ENCODE data around the gene FOXL2NB. TPM values are rescaled to one million over a fixed set of nuclear protein-coding genes. Genes with fewer than 3 reads are reported as not detected.
A peak's percentile ranks its signal among the peaks of the same experiment; 100 is the strongest.

The FOXL2NB gene
- total RNA-seq, 2 experiments from 2014 or later: not detected

DNA sequence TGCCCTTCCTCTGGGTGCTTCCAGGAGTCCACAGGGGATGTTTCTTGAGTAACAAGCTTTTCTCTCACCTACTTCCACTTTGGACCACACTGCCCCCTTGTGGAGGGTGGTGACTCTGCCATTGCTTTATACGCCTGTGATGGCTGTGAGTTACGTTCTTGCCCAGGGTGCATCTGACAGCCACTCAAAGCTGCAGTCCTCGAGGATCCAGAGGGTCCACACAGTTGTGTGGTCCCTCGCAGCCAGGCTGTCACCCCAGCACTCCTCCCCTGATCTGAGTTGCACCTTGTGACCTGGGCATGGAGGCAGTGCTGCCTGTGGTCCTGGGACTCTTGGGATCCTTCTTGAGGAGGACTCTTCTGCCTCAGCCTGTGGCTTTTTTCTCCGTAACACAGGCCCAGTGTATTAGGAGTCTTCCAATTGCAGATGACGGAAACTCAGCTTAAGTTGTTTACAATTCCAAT, 23.5 kb upstream of the FOXL2NB start:
- Mint-ChIP-seq H3K27me3 (peaks cover 4% of the 10 kb centered on the region), H3K4me1 (ENCODE audit: low read depth) (no peaks in the 10 kb centered on the region), H3K36me3 (ENCODE audit: low read depth) (no peaks in the 10 kb centered on the region), H3K27ac (no peak overlapping the region), H3K9me3 (no peaks in the 10 kb centered on the region), H3K4me3 (no peak overlapping the region)
- ChIA-PET CTCF (interaction anchor here (0.6 to 11.1 kb wide), 69 partner anchors 8 to 1864 kb away, joined by 3 to 263 read pairs (median 4); partner anchors contain the start of genes CEP70, ESYT3 and FAIM), POLR2A (interaction anchor here (1.2 to 1.5 kb wide), 2 partner anchors 8 to 9 kb away, joined by 3 to 7 read pairs; no protein-coding TSS in a partner anchor)
- peak; percentile 93 for DNase-seq
- TF ChIP-seq, protein P1, sequence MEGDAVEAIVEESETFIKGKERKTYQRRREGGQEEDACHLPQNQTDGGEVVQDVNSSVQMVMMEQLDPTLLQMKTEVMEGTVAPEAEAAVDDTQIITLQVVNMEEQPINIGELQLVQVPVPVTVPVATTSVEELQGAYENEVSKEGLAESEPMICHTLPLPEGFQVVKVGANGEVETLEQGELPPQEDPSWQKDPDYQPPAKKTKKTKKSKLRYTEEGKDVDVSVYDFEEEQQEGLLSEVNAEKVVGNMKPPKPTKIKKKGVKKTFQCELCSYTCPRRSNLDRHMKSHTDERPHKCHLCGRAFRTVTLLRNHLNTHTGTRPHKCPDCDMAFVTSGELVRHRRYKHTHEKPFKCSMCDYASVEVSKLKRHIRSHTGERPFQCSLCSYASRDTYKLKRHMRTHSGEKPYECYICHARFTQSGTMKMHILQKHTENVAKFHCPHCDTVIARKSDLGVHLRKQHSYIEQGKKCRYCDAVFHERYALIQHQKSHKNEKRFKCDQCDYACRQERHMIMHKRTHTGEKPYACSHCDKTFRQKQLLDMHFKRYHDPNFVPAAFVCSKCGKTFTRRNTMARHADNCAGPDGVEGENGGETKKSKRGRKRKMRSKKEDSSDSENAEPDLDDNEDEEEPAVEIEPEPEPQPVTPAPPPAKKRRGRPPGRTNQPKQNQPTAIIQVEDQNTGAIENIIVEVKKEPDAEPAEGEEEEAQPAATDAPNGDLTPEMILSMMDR (IDR thresholded peaks at IDR 0.05): peak; percentile 79
- ATAC-seq: peak; percentile 93
- intact Hi-C loops (cut with micrococcal nuclease): loop anchor here (5.0 kb wide), 1 partner anchor 506 kb away; no protein-coding TSS in a partner anchor

DNA sequence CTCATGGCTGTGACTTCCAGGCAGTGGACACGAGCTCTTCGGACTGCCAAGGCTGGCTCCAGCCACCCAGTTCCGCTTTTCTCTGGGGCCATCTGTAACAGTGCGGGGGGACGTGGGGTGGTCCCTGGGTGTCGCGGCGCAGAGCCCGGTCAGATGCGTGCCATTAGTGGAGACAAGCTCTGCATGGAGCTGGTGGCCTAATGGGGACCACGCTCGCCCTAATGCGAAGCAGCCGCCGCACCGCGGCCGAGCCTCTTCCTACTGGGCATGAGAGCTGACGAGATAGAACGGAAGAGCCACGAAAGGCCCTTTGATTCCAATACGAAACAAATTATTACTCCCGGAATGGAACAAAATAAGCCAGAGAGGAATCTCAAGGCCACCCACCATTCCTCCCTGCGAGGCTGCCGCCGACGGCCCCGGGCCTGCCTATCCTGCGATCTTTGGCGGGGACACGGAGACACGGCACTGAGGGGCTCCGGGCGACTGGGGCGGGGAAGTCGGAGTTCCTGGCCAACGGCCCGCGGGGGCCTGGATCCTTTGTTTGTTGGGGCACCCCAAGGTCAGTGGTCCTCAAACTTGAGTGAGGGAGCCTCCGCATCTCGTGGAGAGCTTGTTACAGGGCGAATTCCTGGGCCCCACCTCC, 18.2 kb upstream of the FOXL2NB start:
- Mint-ChIP-seq H3K9me3 (no peaks in the 10 kb centered on the region), H3K4me1 (ENCODE audit: low read depth) (no peaks in the 10 kb centered on the region), H3K4me3 (no peak overlapping the region), H3K27me3 (peaks cover 13% of the 10 kb centered on the region), H3K27ac (no peak overlapping the region), H3K36me3 (ENCODE audit: low read depth) (no peaks in the 10 kb centered on the region)
- ChIA-PET CTCF (interaction anchor here (1.0 to 8.0 kb wide), 4 partner anchors 12 to 335 kb away, joined by 3 to 87 read pairs (median 12); partner anchors contain the start of genes CEP70, FOXL2 and FOXL2NB), POLR2A (no interaction called here)
- TF ChIP-seq, protein P1 (IDR thresholded peaks at IDR 0.05): no peak
- intact Hi-C loops (cut with micrococcal nuclease): no loop called here
- no peak for DNase-seq
- ATAC-seq: no peak

DNA sequence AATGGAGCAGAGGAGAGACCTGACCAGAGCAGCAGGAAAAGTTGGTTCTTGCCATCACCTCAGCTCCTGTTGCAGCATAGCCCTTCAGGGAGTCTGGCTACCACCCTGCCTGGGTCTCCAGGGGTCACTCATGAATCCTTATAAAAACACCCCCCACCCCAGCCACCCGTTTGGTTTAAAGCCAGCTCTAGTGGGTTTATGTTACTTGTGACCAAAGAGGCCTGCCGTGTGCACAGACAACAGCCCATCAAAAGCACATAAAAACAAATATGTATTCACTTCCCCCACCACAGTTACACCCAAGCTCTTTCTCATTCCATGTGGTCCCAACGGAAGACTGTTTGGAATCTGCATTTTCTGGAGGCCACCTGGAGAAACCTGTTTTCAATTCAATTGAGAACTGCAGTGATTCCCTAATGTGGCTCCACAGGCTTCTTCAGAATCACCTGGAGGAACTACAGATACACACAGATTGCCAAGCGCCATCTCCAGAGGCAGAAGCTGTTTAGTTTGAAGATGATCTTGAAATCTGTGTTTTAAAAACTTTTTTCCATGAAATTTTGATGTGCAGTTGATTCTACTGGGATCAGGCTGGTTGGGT, 13.8 kb upstream of the FOXL2NB start:
- Mint-ChIP-seq H3K27ac (no peak overlapping the region), H3K4me3 (no peak overlapping the region), H3K36me3 (ENCODE audit: low read depth) (no peaks in the 10 kb centered on the region), H3K9me3 (no peaks in the 10 kb centered on the region), H3K4me1 (ENCODE audit: low read depth) (peaks cover 17% of the 10 kb centered on the region), H3K27me3 (peaks cover 46% of the 10 kb centered on the region)
- DNase-seq (no peak), ATAC-seq (no peak)
- ChIA-PET POLR2A (interaction anchor here (1.0 kb wide), 1 partner anchor 10 kb away, joined by 7 read pairs; no protein-coding TSS in a partner anchor), CTCF (interaction anchor here (0.8 to 8.0 kb wide), 11 partner anchors 11 to 516 kb away, joined by 3 to 118 read pairs (median 4); partner anchors contain the start of genes CEP70, FOXL2 and FOXL2NB)
- TF ChIP-seq, protein P1 (IDR thresholded peaks at IDR 0.05): no peak
- intact Hi-C loops (cut with micrococcal nuclease): no loop called here

DNA sequence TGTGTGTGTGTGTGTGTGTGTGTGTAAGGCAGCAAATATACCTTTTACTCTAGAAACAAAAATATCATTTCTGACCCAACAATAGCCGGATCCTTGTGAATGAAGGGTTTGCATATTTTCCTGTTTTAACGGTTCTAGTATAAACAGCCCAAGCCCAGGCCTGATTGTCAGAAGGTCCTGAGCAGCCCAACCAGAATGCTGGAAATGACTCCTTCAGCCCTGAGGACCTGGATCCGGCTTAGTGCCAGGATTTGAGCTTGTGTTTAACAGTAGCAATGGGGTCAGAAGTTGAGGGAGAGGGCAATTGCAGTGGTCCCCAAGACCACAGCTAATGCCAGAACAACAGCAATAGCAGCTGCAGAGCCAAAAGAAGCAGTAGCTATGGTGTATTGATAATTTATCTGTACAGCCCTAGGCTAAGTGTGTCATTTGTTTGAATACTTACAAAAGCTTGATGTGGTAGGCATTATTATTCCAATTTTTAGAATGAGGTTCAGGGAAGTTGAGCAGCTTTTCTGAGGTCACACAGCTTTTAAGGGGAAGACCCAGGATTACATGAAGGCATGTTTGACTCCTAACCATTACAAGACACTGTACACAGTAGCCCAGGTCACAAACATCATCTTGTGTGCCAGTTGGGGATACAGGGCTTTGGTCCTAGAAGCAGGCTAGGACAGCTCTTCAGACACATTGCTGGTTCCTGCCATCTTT, 12.9 kb upstream of the FOXL2NB start:
- TF ChIP-seq, protein P1 (IDR thresholded peaks at IDR 0.05): no peak
- H3K9me3 Mint-ChIP-seq: no peaks in the 10 kb centered on the region
- ChIA-PET POLR2A (no interaction called here), CTCF (interaction anchor here (0.8 to 8.0 kb wide), 10 partner anchors 12 to 517 kb away, joined by 3 to 118 read pairs (median 5); partner anchors contain the start of genes CEP70, FOXL2 and FOXL2NB)
- intact Hi-C loops (cut with micrococcal nuclease): no loop called here
- H3K27ac Mint-ChIP-seq: no peak overlapping the region
- DNase-seq (no peak), ATAC-seq (no peak)
- peaks cover 55% of the 10 kb centered on the region for H3K27me3 Mint-ChIP-seq
- peaks cover 26% of the 10 kb centered on the region for H3K4me1 Mint-ChIP-seq (ENCODE audit: low read depth)
- H3K4me3 Mint-ChIP-seq: no peak overlapping the region
- H3K36me3 Mint-ChIP-seq (ENCODE audit: low read depth): no peaks in the 10 kb centered on the region

All from activated CD8-positive, alpha-beta T cell treated with anti-CD3 and anti-CD28 coated beads for 36 hours (primary cell).